ENCODE data around the gene ARL11.
A peak's percentile ranks its signal among the peaks of the same experiment; 100 is the strongest.
"Not testable (repeated sequence)": the region's sequence is repeated elsewhere in the genome, so short reads cannot be mapped to it uniquely, and the experiment has no call there.

The ARL11 gene
- total RNA-seq: 3.9 to 41.7 (median 29.1) reads per million in 18 experiments

- DNase-seq: peak; percentile 91
These were observed at the start of gene ARL11 for GRCh38 chr13:49627831-49628652. TSS of gene ARL11 (plus strand) at chr13:49628507. CDS start at chr13:49630448, 1,941 bp downstream.

DNA sequence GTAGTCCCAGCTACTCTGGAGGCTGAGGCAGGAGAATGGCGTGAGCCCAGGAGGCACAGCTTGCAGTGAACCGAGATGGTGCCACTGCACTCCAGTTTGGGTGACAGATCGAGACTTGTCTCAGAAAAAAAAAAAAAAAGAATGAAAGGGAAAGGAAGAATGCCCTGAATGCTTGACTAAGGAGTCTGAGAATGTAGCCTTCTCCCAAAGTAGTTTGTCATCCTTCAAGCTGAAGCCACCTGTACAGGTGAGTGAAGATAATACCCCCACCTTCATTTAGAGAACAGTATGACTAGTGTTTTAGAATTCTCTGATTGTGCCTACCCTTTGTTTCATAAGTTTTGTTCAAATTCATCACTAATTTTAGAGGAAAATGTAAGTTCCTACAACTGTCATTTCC lies 48.8 kb upstream of the ARL11 start:
- no peak for DNase-seq

GRCh38 chr13:49580980-49581680 lies 47.2 kb upstream of the ARL11 start:
- no peak for DNase-seq

- no peak for DNase-seq
These were observed 43.5 kb upstream of the ARL11 start for GRCh38 chr13:49584771-49585182.

DNA sequence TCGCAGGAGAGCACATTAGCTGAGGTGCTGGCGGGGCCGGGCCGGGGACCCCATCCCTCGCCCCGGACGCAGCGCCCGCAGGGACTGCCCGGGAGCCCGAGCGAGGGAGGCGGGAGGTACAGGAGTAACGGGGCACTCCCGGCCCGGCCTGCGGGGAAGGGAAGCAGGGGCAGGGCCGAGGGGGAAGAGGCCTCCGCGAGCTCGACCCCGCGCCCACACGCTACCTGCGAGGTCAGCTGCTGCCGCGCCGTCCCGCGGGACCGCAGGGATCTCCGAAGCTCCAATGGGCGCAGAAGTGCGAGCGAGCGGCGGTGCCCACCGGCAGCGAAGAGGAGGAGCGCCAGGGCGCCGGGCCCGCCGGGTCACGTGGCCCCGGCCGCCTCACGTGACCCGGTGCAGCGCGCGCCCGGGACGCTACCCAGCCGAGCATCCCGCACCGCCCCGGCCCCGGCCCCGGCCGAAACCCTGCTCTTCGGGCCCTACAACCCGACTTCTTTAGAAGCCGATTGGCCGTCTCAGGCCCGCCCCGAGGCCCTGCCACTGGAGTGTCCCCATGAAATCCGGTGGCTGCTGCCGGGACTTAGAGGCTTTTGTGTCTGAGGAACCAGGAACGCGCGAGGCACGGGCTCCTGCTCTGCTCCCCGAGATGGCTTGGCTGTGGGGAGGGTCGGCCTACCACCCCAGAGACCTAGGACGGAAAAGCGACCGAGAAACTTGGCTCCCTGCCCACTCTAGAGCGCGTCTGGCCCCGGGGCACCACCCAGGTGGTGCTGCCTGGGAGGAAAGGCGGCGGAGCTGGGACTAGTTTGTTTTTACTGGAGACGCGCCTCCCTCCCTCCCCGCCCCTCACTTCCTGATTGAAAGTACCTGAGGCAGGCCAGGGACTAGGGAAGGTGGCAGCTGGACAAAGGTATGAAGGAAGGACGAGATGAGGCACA lies 42.8 kb upstream of the ARL11 start, which contains the start of gene RCBTB1:
Gene RCBTB1, minus strand, starts transcription at position 339 of the 938 bp plus-strand sequence. CDS start 18,279 bp downstream, outside the sequence.
- peak; percentile 54 to 65 for DNase-seq

DNA sequence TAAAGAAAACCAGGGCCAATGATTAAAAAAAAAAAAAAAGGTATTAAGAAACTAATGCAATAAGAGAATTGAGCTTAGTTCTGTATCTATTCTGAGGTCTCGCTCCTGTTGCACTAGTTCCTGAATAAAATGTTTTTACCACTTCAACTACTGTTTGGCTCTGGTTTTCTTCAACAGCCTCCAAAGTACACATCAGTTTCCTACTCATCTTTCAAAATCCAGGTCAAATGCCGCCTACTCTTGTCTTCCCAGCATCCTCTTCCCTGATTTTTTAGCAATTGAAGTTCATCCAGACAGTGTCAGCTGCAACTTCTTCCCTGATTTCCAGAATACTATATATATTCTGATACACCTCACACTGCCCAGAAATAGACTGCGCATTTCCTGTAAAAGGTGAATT lies 41.6 kb upstream of the ARL11 start:
- DNase-seq: no peak

DNA sequence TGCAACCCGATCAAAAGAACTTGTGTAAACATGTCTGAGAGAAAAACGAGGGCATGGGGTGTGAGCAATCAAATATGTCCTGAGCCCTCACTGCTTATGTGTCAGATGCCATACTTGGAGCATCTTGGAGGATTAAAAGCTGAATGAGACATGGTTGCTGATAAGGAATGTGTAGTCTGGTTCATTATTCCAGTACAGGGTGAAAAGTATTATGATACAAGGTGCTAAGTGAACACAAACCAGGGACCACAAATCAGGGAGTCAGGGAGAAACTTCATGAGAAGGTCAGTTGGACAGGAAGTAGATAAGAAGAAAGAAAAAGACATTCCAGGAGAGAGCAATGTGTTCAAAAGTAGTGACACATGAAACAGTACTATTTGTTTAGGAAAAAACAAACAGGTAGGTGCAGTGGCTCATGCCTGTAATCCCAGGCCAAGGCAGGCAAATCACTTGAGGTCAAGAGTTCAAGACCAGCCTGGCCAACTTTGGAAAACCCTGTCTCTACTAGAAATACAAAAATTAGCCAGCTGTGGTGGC lies 40.9 kb upstream of the ARL11 start:
- no peak for DNase-seq

DNA sequence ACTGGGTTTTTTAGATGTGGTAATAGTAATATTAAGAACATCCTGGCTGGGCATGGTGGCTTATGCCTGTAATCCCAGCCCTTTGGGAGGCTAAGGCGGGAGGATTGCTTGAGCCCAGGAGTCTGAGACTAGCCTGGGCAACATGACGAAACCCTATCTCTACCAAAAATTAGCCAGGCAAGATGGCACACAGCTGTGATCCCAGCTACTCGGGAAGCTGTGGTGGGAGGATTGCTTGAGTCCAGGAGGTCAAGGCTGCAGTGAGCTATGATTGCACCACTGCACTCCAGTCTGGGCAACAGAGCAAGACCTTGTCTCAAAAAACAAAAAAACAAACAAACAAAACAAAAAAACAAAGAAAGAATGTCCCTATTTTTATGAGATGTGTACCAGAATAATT lies 37.6 kb upstream of the ARL11 start:
- not testable (repeated sequence) for DNase-seq

- DNase-seq: not testable (repeated sequence)
These were observed 34.4 kb upstream of the ARL11 start for GRCh38 chr13:49593876-49594275.

DNA sequence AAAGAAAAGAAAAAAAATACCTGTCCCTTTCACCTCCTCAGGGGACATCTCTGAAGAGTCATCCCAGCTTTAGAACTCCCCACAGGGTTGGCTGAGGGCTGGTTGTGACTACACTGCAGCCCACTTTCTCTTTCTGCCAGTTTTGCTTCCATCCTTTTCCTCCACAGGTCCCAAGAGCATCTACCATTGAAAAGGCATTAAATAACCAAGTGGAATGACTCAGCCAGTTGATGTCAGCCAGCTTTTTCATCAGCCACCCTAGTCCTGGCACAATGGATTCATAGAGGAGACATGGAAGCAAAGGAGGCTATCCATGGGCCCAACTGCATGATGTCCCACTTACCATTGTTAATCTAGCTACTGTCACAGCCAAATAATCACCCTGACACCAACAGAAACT lies 33.7 kb upstream of the ARL11 start:
- no peak for DNase-seq

GRCh38 chr13:49596221-49596620 lies 32.1 kb upstream of the ARL11 start:
- DNase-seq: no peak

- DNase-seq: no peak
These were observed 31.2 kb upstream of the ARL11 start for GRCh38 chr13:49597043-49597641.

DNA sequence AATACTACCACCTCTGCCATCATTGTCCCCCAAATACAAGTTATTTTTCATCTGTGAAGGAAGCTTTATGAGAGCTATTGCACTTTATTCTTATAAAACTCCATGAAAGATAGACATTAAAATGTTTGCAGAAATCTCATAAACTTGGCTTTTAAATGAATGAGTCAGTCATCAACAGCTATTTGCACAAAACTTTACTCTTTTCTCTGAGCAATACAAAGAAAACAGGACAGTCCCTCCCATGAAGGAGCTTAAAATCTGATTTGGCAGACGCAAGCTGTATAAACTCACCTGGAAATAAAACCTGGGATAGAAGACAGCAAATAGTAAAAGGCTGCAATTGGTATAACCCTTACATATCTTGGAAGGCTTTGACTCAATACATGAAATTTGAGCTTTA lies 26.3 kb upstream of the ARL11 start:
- DNase-seq: no peak

DNA sequence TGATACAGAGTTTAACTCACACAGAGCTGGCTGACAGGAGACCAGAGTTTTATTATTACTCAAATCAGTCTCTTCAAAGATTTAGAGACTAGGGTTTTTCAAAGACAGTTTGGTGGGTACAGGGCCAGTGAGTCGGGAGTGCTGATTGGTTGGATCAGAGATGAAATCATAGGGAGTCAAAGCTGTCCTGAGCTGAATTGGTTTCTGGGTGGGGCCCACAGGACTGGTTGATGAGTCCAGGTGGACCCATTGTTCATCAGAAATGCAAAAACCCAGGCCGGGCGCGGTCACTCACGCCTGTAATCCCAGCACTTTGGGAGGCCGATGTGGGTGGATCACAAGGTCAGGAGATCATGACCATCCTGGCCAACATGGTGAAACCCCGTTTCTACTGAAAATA lies 25.7 kb upstream of the ARL11 start:
- not testable (repeated sequence) for DNase-seq

- no peak for DNase-seq
These were observed 23.7 kb upstream of the ARL11 start for GRCh38 chr13:49604570-49604969.

GRCh38 chr13:49606747-49607648 lies 21.3 kb upstream of the ARL11 start:
- peak; percentile 89 for DNase-seq

DNA sequence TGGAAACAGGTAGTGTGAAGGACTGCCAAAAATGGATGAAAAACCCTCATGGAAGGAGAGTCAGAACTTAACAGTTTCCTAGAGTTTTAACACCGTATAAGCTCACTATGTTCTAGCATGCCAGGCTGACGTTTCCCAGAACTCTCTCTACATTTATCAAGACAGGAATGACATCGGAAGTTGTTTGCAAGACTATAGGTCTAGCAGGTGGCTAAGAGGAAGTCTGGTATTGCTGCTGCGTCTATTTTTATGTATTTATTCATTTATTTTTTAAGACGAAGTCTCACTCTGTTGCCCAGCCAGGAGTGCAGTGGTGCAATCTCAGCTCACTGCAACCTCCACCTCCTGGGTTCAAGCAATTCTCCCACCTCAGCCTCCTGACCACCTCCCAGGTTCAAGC lies 20.5 kb upstream of the ARL11 start:
- no peak for DNase-seq

DNA sequence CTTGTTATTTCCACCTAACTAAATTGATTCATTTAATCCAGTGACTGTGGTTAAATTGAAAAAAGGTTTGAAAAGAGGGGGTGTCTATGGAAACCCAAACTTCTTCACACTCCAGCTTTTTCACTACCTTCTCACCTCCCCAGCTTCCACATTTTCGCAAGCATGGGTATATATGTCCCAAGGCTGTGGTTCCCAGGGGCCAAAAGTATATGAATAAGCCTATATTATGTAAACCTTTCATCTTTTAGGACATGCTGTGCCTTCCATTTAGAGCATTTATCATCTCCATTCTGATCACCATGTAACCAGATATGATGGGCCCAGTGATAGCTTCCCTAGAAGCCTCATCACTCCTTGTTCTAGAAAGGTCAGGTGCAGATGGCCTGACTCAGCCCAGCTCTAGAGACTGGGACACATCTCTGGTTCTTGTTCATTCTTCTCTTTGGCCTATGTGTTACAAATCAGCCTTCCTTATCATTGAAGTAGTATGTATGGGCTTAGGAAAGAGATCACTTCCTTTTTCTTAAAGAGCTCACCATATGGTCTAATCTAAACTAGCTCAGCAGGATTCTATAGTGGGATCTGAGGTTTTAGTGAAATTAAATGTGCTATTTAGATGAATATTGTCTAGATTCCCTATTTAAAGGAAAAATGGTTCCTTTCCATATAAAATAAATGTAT lies 19.5 kb upstream of the ARL11 start:
- DNase-seq: peak; percentile 39 to 43

- DNase-seq: no peak
These were observed 18.1 kb upstream of the ARL11 start for GRCh38 chr13:49610176-49610575.

DNA sequence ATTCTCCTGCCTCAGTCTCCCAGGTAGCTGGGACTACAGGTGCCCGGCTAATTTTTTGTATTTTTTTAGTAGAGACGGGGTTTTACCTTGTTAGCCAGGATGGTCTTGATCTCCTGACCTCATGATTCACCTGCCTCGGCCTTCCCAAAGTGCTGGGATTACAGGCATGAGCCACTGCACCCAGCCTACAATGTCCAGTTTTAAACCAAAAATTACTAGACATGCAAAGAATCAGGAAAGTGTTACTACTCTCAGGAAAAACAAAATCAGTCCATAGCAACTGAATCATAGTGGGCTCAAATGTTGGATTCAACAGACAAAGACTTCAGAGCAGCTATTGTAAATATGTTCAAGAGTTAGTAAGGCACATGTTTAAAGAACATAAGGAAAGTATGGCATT lies 16.3 kb upstream of the ARL11 start:
- DNase-seq: not testable (repeated sequence)

Data from inflammatory macrophage (primary cell).